Measurements from ENCODE around the gene AXDND1.
"Not testable (repeated sequence)": the region's sequence is repeated elsewhere in the genome, so short reads cannot be mapped to it uniquely, and the experiment has no call there.

AXDND1 gene

GRCh38 chr1:179474713-179475112, 108.9 kb downstream of the AXDND1 start:
- DNase-seq: no peak

DNA sequence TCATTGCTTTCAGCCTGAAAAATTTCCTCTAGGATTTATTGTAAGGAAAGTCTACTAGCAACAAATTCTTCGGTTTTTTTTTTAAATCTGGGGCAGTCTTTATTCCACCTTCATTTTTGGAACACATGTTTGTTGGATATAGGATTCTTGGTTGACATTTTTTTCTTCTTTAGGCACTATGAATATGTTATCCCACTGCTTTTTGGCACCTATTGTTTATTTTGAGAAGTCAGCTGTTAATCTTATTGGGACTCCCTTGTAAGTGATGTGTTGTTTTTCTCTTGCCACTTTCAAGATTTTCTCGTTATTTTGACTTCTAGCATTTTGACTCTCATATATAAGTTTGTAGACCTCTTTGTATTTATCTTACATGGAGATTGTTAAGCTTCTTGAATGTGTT, 110.7 kb downstream of the AXDND1 start:
- no peak for DNase-seq

- no peak for DNase-seq
Observed at GRCh38 chr1:179478370-179478769, 112.6 kb downstream of the AXDND1 start.

- no peak for DNase-seq
Observed at GRCh38 chr1:179490611-179491010, 124.8 kb downstream of the AXDND1 start.

DNA sequence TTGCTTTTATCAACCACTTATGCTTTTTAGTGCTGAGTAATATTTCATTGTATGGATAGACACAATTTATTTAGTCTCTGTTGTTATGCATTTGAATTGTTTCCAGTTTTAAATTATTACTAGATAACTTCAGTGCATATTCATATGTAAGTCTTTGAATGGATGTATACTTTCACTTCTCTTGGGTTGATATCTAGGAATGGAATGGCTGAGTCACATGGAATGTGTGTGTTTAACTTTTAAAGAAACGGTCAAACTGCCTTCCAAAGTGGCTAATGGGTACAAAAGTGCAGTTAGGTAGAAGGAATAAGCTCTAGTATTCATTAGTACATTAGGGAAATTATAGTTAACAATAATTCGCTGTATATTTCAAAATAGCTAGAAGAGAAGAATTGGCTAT, 127.6 kb downstream of the AXDND1 start:
- no peak for DNase-seq

DNA sequence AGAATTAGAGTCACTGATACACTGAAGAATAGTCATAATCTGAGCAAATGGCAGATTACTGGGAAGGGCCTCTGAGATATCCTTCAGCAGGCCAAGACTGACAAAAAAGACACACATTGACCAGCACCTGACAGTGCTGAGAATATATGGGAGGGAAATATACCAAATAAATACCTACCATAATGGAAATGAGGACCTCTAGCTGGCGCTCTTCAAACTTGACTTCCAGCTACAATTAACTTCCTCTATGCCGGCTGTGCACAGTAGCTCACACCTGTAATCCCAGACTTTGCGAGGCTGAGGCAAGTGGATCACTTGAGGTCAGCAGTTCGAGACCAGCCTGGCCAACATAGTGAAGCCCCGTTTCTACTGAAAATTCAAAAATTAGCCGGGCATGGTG, 140.4 kb downstream of the AXDND1 start:
- DNase-seq: no peak

DNA sequence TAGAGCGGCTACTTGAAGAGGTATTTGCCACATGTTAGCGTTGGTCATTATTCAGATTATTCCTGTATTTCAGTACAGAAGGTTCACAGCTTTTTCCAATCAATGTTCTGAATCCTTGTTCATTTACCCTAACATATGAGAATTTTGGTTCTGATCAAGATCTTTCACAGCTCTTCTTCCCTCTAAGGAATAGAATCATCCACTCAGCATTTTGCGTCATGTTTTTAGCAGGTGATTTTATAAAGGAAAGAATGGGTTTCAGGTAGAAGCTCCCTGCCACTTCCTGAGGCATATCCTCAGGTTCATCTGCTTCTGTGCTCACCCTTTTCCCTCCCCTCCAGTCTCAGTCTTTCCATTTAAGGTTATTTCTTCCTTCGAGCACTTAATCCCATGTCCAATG, 143.6 kb downstream of the AXDND1 start:
- no peak for DNase-seq

GRCh38 chr1:179510038-179510437, 144.3 kb downstream of the AXDND1 start:
- no peak for DNase-seq

DNA sequence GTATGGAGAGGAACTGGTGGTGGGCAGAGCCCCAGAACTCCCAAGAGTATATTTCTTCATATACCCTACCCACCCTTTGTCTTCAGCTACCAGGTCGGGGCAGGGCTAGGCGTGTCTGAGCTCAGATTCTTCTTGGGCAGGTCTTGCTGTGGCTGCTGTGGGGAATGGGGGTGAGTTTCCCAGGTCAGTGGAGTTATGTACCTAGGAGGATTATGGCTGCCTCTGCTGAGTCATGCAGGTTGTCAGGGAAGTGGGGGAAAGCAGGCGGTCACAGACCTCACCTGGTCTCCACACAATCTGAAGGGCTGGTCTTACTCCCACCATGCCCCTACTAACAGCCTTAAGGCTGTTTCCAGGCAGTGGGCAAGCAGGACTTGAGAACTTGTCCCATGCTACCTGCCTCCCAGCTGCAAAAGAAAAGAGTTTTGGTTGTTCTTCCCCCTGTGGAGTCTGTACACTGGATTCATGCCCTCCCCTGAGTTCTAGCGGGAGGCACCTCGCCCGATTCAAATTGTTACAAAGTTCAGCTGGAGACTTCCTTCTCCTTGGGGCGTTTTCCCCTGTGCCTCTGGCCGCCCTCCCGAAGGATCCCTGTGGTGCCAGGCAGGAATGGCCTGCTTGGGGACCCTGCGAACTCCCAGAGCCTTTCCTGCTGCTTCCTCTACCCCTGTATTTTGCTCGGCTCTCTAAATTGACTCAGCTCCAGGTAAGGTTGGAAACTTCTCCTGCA, 151.4 kb downstream of the AXDND1 start:
- no peak for DNase-seq

DNA sequence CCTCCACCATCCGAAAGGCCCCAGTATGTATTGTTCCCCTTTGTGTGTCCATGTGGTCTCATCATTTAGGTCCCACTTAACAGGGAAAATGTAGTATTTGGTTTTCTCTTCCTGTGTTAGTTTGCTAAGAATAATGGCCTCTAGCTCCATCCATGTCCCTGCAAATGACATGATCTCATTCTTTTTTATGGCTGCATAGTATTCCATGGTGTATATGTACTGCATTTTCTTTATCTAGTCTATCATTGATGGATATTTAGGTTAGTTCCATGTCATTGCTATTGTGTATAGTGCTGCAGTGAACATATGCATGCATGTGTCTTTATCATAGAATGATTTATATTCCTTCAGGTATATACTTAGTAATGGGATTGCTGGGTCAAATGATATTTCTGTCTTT, 152.8 kb downstream of the AXDND1 start:
- not testable (repeated sequence) for DNase-seq

- DNase-seq: no peak
Observed at GRCh38 chr1:179529482-179530195, 163.9 kb downstream of the AXDND1 start.

- no peak for DNase-seq
Observed at GRCh38 chr1:179530352-179530751, 164.6 kb downstream of the AXDND1 start.

- no peak for DNase-seq
Observed at GRCh38 chr1:179541774-179542173, 176.0 kb downstream of the AXDND1 start.

DNA sequence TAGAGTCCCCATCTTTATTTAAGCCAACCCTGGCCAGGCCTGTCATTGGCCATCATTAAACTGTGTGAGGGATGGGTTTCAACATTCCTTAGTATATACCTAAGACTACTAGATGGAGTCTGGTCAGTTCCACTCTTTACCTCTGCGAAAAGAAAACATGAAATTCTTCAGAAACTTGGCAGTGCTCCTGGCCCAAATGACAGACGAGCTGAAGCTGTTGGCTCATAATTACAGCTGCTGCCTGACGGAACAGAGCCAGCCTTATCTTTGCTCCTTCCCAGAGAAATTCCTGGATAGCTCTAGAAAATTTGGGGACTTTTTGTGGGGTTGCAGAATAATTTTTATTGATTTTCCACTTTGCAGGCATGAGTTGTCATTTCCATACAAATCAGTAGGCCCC, 179.6 kb downstream of the AXDND1 start:
- DNase-seq: no peak

GRCh38 chr1:179547021-179547535, 181.3 kb downstream of the AXDND1 start:
- DNase-seq: no peak

DNA sequence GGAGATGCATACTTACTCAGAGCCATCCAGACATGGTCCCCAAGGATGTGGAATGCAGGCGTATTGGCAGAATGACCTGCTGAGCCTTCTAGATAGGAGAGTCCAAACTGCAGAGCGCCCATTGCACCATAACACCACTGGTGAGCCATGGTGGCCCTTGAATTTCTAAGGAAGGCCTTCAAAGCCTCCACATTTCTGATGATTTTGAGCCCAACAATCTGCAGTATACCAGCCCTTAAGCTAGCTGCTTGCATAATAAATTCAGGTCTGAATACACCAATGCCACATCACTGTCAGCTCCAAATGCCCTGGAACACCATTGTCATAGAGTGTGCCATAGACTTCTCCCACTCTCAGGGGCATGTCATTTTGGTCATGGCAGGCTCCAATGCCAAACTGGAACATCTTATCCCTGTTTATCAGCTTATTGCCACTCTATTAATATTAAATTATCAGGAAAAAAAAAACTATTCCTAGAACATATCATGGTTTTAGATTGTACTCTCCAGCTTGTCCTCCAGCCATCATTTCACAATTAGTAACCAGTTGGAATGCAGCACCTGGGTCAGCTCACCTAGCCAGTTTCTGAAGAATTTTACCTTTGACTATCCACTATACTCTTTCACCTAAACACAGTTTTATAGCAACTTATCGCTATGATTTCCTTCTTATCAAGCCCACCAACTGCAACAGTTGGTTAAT, 183.0 kb downstream of the AXDND1 start:
- no peak for DNase-seq

GRCh38 chr1:179549368-179549700, 183.6 kb downstream of the AXDND1 start:
- DNase-seq: no peak

- DNase-seq: no peak
Observed at GRCh38 chr1:179550746-179551682, 185.2 kb downstream of the AXDND1 start.

DNA sequence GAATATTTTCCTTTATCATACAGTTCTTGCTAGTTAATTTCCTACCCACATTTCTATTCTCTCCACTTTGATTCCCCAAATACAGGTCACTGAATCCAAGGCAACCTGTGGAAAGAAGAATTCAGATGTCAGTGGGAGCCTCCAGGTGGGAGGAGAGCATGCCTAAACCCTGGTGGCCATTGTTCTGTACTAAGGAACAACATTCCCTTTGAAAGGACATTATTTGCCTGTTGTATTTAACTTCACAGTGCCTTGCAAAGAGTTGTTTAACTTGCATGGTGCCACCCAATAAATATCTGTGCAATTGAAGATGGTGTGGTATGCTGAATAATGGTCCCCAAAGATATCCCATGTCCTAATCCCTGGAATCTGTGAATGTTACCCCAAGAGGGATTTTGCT, 188.7 kb downstream of the AXDND1 start:
- no peak for DNase-seq

DNA sequence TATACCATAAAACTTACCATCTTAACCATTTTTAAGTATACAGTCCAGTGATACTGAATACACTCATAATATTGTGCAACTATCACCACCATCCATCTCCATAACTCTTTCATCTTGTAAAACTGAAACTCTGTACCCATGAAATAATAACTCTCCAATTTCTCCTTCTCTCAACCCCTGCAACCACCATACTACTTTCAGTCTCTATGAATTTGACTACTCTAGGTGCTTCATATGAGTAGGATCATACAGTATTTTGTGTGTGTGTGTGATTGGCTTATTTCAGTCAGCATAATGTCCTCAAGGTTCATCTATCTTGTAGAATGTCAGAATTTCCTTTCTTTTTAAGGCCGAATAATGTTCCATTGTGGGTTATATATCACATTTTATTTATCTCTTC, 192.3 kb downstream of the AXDND1 start:
- DNase-seq: no peak

DNA sequence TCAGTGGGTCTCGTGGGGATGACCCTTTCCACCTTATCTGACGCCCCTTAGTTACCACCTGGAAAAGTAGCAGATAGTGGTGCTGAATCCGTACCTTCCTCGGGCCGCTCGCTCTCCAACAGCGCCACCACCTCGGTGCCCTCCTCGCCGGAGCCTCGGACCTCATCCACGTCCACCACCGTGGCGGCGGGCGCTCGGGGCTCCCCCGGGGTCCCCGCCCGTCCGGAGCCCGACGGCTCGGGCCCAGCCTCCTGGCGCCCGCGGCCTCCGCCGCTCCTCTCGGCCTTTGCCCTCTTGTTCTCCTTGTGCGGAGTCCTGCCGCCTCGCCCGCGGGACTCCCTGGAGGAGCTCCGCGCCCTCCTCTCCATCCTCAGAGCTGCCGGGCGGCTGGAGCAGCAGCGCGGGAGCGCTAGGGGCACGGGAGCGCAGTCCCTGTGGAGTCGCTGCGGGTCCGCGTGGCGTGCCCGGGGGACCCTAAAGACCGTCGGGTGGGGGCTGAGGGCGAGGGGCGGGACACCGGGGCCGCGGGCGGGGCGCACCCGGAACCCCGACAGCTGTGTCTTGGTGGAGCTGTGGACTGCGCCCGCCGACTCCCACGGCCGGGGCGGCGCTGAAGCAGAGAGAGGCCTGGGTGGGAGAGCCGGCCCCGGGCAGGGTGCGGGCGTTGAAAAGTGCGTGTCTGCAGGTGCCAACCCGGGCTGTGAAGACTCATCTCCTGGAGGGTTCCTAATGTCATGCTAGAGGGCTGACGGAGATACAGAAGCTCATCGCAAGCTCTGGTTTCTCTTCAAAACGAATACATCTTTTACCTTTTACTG, 209.9 kb downstream of the AXDND1 start, which contains the start of gene NPHS2:
TSS of gene NPHS2 (minus strand) at position 452 of the 818 bp plus-strand sequence. CDS start at position 368, 84 bp downstream.
- no peak for DNase-seq

DNA sequence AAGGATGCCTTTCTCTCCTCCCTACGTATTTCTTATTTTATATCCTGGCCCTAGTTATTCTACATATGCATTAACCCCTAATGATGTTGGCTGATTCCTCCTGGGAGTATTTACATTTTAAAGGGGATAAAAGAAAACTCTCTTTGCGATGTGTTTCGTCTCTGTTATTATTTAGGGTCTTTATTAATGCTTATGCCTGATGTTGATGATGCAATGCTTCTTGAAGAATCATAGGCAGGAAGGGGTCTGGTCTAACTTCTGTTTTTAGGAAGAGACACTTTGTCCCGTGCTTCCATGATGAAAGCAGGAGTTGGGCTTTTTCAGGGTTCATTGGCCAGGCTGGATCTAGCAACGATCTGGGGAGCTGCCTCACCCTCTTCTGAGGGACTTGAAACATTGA, 210.7 kb downstream of the AXDND1 start:
- DNase-seq: no peak
